ENCODE data around the gene LMLN.

GRCh38 chr3:197912741-197913476 lies 47.1 kb upstream of the LMLN start:
- TF ChIP-seq CTCF (IDR thresholded peaks at IDR 0.05) (no peak), POLR2AphosphoS5 (IDR thresholded peaks at IDR 0.05) (no peak)

Data from breast epithelium (tissue), 3 donors.